Upper lobe of left lung (tissue), 6 donors: Measurements from ENCODE around the gene SRBD1. TPM values are rescaled to one million over a fixed set of nuclear protein-coding genes. Genes with fewer than 3 reads are reported as not detected.

Experiments
- small RNA-seq, 4 donors: library from RNA; depleted of rRNA; stranded (forward); fragments of <200 nt; gene quantifications; one replicate each; pipeline ENCODE3, GENCODE V24; 2016
- total RNA-seq, 6 donors: library from RNA; depleted of rRNA in 4 of 6; stranded (reverse); fragments of >200 nt in 4 of 6; gene quantifications; one replicate each; pipeline versions ENCODE4 v1.1.0 to v1.2.1, GENCODE V29; 2016 to 2021
- donor health status: DM: no; HTN: no; CAD: no; lungs with moderate emphysema.
- donor health status: DM: no; HTN: yes; CAD: no; lungs with severe emphysema.

The SRBD1 gene
- total RNA-seq, 6 donors from 2014 or later: 16.4 to 38.3 (median 19.0) TPM

Small RNAs within 50 kb of the gene (small RNA-seq; reads per million reads assigned to genes)
- 0 to 0.43 (median 0.03) reads per million in 4 donors for gene RN7SL414P

Other genes with a start within 250 kb of the SRBD1 start
- 100 to 1,000 TPM in 2 of 6 donors, 10 to 100 TPM in 4; 54.9 to 124 (median 75.6) TPM for gene PRKCE, start 40.4 kb upstream of the SRBD1 start, total RNA-seq